Bone marrow (tissue), 2 donors: ENCODE results near the gene TMEM229A.
"Not testable (repeated sequence)": the region's sequence is repeated elsewhere in the genome, so short reads cannot be mapped to it uniquely, and the experiment has no call there.

ENCODE experiments used
- DNase-seq, 2 donors: peaks; one replicate each; lab custom pipeline; 2025; lab: John Stamatoyannopoulos, UW

The TMEM229A gene

DNA sequence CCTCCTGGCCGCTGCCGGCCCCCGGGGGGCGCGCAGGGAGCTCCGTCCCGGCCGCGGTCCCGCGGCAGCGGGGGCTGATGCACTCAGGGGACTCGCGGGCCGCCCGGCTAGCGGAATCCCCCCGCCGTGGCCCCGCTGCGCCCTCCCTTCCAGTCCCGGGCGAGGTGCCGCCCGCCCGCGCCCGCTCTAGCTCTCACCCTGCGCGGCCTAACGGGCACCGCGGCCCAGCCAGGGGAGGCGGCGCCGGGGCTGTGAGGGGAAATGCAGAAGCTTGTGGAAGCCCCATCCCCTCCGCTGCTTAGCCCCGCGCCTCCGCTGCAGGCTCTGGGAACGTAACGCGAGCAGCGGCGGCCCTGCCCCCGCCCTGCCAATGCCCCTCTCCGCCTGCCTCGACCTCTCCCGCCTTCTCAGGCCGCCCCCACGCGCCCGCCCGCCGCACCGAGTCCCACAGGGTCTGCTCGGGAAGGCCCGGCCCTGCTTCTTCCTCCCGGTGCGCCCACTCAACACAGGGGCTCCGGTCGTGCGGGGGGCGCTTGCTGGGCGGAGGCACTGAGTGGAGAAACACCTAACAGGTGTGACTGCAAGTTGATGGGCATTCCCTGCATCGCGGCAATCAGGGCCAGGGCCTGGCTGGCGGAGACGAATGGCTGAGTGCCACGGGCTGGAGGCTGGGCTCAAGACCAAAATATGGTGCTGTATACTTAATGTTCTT is 384 bp upstream of the TMEM229A start:
- no peak for DNase-seq

DNA sequence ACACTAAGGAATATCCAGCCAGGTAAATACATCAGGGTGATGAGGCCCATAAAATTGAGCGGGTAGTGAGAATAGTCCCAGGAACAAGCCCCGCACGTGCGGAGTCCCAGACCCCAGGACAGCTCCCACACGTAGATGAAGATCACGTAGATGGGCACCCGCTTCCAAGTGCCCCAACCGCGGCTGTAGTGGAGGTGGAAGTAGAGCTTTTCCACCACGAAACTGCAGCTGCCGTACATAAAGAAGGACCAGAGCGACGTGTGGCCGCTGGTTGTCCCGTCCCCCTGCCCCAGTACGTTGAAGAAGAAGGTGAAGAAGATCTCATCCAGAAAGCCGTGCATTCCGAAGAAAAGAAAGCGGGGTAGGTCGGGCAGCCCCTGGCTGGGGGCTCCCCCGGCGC is 948 bp downstream of the TMEM229A start:
- no peak for DNase-seq

DNA sequence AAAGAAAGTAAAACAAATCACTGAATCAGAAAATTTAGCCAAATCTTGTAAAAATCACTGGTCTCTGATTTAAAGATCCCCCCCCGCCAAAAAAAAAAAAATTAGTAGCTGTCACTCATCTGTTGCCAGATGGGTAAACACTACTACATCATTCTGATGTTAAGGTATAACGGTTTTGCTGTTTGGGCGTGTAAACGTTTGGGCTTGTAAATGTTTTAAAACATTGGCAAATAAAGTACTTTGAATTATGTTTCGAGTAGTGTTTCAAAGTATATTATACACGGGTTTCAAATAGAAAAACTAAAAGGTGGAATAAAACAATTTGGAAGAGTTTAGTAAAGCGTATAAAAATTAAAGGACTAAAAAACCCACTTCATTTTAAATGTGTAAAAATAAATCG is 1.5 kb downstream of the TMEM229A start:
- DNase-seq = no peak

DNA sequence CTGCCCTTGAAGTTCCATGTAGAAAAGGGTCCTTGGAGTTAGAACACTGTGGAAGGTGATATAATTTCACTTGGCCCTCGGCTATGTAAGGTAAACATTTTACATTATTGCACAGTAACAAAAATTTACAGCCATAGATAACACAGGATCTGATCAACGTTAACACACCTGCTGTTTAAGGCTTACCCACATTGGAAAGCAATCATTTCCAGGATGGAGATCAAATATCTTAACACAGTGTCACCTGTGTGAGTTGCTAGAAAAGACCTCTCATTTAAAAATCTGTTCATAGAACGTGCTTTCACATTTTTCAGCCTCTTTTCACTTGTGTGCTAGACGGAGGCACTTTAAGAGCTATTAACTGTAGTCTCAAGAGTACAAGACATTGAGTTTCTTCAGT is 1.9 kb downstream of the TMEM229A start:
- no peak for DNase-seq

DNA sequence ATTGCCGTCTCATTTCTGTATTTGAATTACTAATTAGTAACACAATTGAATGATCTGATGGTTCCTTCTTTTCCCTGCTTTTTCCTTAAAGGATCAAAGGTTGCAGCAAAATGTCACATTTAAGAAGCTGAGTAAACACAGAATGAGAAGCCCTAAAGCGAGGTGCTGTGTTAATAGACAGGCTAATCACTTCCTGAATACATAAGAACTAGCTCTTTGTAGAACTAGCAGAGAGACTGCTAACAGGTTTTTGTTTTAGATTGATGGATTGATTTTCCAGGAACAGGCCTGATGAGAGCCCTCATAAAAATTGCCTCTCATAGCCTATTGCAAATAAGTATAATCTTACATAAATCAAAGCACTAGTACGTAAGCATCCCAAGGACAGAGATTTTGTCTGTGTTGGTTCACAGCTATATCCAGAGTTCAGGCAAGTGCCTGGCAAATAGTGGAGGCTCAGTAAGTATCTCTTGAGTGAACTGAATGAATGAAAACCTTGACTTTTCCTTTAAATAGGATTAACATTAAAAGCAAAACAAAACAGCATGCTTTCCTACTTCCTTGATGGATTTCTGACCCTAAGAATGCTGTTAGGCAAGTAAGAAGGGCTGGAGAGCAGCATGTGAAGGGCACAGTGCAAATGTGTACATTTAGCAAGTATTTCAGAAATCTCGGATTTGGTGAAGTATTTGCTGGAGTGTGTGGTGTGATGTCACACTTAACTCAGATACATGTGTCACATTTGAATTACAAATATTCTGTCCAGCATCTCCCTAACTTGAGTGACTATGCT is 3.3 kb downstream of the TMEM229A start:
- DNase-seq = no peak

DNA sequence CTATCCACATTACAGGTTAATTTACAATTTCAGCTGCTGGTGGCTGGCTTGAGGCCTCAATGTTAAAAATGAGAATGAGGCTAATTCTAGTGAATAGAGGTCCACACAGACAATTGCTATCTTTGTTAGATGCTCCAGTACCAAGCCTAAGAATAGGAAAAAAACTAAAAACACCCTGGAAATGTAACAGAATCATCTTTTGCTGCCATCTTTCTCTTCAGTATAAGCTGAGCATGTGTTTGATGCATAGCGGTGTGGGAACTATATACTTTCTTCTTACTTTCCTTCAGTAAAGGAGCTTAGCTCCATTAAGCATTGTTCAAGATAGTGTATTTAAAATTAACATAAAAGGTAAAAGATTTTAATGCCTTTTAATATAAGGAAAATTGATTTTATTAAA is 5.6 kb downstream of the TMEM229A start:
- DNase-seq = no peak

DNA sequence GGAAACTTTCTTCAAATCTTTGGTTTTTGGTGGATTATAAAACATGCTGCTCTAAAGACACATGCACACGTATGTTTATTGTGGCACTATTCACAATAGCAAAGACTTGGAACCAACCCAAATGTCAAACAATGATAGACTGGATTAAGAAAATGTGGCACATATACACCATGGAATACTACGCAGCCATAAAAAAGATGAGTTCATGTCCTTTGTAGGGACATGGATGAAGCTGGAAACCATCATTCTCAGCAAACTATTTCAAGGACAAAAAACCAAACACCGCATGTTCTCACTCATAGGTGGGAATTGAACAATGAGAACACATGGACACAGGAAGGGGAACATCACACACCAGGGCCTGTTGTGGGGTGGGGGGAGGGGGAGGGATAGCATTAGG is 8.5 kb downstream of the TMEM229A start:
- DNase-seq = not testable (repeated sequence)

DNA sequence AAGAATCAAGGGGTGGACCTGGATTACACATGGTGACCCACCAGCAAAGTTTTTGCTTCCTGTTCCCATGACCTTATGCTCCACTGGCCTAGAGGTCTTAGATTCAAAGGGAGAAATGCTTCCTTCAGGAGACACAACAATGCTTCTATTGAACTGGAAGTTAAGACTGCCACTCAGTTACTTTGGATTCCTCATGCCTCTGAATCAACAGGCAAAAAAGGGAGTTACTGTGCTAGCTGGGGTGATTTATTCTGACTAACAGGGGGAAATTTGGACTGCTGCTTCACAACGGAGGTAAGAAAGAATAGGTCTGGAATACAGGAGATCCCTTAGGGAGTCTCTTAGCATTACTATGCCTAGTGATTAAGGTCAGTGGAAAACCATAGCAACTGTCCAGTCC is 10.3 kb downstream of the TMEM229A start:
- DNase-seq = no peak

DNA sequence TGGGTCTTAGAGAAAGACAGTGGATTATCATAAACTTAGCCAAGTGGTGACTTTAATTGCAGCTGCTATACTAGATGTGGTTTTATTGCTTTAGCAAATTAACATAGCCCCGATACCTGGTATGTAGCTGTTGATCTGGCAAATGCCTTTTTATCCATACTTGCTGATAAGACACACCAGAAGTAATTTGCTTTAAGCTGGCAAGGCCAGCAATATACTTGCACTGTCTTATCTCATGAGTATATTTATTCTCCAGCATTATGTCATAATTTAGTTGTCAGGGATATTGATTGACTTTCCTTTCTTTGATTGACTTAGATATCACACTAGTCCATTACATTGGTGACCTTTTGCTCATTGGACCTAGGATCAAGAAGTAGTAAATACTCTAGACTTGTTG is 12.8 kb downstream of the TMEM229A start:
- no peak for DNase-seq

DNA sequence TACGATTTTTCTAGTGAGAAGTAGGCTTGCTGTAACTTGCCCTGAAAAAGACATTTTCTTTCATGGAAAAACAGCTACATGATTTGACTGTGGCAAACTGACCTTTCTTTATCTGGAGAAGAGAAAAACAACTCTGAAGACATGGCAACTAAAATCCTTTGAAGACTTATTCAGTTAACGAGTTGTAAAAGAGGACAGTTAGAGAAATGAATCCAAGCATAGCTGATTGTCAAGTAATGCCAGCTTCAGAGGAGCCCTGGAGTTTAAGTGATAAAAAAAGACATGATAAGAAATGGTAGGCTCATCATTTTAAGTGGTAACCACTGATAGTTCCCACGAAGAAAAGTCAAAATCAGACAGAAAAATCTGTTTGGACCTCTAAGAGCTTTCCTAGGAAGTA is 19.6 kb downstream of the TMEM229A start:
- DNase-seq = no peak

DNA sequence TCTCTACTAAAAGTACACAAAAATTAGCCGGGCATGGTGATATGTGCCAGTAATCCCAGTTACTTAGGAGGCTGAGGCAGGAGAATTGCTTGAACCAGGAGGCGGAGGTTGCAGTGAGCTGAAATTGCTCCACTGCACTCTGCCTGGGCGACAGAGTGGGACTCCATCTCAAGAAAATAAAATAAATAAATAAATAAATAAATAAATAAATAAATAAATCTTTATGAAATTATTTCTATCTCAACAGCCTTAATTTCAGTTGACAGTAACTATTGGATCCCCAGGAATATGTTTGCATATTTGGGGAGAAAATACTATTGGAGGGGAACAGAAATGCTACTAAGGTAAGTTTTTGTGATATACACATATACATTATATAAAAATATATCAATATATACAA is 20.0 kb downstream of the TMEM229A start:
- DNase-seq = no peak

DNA sequence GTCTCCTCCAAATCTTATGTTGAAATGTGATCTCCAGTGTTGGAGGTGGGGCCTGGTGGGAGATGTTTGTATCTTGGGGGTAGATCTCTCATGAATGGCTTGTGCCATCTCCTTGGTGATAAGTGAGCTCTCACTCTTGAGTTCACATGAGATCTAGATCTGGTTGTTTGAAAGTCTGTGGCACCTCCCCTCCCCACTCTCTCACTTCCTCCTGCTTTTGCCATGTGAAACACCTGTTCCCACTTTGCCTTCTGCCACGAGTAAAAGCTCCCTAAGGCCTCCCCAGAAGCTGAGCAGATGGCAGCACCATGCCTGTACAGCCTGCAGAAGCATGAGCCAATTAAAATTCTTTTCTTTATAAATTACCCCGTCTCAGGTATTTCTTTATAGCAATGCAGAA is 23.5 kb downstream of the TMEM229A start:
- no peak for DNase-seq

DNA sequence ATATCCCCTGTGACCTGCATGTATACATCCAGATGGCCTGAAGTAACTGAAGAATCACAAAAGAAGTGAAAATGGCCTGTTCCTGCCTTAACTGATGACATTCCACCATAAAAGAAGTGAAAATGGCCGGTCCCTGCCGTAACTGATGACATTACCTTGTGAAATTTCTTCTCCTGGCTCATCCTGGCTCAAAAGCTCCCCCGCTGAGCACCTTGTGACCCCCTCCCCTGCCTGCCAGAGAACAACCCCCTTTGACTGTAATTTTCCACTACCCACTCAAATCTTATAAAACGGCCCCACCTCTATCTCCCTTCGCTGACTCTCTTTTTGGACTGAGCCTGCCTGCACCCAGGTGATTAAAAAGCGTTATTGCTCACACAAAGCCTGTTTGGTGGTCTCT is 24.6 kb downstream of the TMEM229A start:
- DNase-seq = not testable (repeated sequence)

DNA sequence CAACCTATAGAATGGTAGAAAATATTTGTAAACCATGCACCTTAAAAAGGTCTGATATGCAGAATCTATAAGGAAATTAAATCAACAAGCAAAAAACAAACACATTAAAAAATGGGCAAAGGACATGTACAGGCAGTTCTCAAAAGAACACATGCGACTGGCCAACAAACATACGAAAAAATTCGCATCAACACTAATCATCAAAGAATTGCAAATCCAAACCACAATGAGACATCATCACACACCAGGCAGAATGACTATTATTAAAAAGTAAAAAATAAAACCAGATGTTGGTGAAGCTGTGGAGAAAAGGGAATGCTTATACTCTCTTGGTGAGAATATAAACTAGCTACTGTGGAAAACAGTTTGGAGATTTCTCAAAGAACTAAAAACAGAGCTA is 33.2 kb downstream of the TMEM229A start:
- no peak for DNase-seq

DNA sequence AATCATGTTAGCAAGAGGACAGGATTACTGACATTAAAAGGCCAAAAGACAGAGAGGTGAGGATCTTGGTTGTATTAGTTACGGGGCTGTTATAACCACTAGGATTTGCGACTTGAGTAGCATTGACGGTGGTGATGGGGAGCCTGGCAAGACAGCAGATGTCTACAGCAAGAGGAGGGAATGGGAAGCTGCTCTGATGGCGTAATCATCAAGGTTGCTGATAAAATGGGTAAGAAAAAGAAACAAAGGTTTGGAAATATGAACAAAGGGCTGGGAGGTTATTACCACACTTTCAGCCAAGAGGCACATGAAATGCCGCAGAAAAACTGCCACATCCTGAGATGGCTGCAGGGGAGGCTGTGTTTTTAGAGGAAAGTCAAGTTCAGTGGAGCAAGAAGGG is 33.9 kb downstream of the TMEM229A start:
- DNase-seq = no peak

DNA sequence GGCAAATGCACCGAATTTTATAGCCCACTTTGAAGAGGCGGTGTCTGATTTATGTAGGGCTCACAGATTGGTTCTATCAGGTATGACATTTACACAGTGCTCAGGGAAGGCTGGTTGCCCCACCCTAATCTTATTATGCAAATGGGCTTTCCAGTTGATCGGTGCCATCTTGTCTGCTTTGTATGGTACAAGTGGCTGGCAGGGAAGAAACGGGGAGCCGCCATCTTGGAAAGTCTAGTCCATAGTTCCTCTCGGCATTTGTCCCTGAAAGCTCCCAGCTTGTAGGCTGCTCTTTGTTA is 36.6 kb downstream of the TMEM229A start:
- no peak for DNase-seq

DNA sequence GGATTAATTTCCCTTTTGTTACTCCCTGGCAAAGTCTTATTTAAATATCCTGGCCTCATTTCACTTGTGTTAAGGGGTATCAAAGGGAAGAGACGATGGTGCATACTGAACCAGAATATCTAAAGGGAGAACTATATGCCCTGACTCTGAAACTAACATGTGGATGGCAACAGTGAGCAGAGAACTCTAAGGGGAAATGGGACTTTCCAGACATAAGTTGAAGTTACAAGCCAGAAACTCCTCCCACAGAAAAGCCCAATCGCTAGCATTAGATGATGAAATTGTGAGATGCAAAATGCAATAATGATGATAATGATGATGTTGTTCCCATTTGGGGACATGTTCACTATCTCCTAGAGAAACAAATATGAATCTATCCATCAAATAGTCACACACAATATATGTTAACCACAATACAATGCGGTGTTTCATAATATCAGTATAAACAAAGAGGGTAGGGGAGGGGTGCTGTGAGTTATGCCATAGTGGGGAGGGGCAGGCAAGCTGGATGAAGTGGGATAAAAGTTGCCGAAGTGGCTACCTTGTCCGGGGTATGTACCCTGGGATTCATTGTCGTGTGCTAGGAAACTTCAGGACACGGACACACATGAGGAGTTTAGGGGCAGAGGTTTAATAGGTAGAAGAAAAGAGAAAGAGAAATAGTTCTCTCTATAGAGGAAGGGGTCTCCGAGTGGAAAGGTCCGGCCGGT is 37.1 kb downstream of the TMEM229A start:
- DNase-seq = no peak

DNA sequence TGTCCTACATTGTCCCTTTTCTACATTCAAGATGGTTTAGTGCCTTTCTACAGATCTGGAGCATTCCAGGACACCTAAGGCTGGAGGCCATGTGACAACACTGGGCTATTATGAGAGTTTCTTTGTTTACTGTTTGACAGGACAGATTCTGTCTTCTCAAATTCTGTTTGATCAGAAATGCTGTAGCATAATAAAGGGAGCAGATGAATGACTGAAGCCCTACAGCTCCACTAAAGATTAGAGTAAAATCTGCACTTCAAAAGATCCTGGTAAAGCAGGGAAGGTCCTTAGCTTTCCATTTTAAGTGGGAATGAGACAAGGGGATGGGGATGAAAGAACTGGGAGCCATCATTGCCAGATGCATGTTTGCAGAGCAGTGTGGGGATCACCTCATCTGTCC is 38.4 kb downstream of the TMEM229A start:
- no peak for DNase-seq

DNA sequence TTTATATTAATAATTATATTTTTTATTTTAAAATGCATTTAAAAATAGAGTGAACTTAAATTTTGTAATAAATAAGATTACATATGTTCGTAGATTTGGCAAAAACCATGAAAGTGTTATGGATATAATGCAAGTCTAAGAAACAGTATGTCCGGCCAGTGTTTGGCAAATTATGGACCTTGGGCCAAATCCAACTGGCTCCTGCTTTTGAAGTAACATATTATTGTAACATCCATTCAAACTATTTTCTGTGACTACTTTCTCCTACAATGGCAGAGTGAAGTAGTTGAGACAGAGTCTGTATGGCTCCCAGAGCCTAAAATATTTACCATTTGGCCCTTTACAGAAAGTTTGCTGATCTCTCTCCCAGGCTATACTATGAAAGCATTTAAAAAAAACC is 38.9 kb downstream of the TMEM229A start:
- DNase-seq = no peak

DNA sequence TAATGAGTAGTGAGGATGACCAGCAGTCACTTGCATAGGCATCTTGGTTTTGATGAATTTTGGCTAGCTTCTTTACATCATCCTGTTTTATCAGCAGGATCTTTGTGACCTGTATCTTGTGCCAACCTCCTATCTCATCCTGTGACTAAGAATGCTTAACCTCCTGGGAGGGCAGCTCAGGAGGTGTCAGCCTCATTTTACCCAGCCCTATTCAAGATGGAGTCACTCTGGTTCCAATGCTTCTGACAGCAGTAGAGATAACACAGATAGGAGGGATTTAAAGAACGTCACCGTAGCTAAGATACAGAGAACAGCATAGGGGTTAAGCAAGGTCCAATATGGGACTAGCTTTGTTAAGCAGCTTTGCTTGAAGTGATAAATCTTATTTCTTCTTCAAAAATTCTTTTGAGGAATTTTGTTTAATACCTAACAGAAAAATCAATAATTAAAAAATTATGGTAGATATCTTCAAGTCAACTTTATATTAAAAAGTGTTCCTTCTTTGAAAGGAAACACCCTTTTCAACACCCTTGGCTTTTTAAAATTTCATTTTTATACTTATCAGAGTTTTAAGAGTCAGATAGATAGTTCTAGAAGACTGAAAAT is 39.9 kb downstream of the TMEM229A start:
- no peak for DNase-seq

DNA sequence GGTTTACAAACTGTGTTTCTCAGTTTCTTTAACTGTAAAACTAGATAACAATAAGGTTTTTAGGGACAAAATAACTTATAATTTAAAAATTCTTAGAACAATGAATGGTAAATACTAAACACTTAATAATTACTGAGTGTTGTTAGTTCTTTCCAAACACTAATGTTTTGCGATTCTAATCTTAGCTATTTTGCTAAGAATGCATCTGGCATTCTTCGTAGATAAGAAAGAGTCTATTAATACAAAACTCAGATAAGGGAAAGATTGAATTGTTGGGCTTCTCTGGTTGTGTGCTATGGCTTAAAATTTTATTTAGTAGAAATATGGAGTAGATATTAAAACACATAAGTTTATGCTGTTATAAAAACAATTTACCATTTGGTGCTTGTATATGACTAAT is 45.4 kb downstream of the TMEM229A start:
- no peak for DNase-seq
